SK-N-DZ (cell line): ENCODE measurements around the gene RRP15.

Experiments
- DNase-seq: peaks from one replicate; pipeline ENCODE4 v3.0.0-alpha.2; 2015; ENCODE audit warnings: low spot score

The RRP15 gene

GRCh38 chr1:218361298-218362065 lies 76.4 kb downstream of the RRP15 start:
- peak; percentile 16 for DNase-seq

DNA sequence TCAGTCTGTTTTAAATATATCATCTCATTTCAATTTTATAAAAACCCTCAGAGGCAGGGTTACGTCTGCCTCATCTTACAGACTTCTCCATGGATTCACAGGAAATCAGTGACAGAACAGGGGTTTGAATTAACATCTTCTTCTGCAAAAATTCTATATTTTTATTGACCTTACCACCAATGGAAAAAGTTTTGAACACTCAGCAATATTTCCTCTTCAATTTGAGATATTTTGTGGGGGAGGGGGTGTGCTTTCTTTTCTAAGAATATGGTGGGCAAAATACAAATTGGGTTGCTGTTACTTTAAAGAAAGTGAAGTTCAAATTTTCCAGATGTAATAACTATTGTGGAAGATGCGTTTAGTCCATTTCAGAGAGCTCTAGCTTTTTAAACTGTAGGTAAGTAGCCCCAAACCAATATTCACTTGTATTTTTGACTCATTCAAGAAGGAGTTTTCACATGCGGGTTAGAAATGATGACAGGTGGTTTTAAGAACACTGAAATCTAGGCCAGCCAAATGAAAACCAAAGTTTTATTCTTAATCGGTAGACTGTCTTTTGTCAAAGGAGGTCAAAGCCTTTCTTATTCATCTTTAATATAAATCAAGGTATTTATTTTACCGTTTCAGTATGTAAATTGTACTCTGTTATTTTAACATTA lies 77.5 kb downstream of the RRP15 start:
- DNase-seq = no peak

DNA sequence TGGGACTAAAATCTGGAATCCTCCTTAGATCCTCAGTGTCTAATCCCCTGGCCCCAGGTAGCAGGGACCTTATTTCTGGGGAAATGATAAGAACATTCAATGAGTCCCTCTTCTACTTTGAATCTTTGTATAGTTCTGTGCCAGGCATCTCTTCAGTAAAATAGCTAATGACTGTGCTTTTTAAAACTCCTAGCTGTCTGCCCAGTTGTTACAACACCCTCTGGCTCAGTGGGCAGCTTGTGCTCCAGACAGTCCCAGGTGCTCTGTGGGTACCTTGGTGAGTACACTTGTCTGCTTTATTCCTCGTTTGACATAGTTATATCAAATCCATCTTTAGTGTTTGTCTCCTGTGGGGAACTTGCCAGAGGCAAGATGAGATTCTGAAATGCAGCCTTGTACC lies 78.0 kb downstream of the RRP15 start:
- no peak for DNase-seq

GRCh38 chr1:218364028-218364710 lies 79.1 kb downstream of the RRP15 start:
- no peak for DNase-seq

- no peak for DNase-seq
Measured at GRCh38 chr1:218365226-218365999, 80.3 kb downstream of the RRP15 start.

DNA sequence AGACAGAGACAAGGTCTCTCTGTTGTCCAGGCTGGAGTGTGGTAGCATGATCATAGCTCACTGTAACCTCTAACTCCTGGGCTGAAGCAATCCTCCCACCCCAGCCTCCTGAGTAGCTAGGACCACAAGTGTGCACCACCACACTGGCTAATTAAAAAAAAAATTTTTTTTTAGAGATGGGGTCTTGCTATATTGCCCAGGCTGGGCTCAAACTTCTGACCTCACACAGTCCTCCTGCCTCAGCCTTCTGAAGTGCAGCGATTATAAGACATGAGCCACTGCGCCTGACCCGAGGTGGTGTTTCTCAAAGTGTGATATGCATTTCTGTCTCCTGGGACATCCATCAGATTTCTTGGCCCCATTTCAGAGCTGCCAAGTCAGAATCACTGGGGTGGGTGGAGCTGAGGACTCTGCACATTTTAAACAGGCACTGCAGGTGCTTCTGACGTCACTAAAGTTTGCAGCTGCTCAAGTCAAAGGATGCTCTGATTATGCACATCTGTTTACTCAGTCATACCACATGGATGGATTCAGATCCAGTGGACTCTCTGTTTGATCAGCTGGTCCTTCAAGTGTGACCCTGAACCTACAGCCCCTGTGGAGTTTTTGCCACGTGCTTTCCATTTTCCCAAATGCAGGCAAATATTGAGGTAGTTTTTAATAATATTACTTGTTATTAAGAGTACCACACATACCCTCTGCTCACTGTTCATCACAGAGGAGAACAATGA lies 81.4 kb downstream of the RRP15 start:
- DNase-seq = no peak

DNA sequence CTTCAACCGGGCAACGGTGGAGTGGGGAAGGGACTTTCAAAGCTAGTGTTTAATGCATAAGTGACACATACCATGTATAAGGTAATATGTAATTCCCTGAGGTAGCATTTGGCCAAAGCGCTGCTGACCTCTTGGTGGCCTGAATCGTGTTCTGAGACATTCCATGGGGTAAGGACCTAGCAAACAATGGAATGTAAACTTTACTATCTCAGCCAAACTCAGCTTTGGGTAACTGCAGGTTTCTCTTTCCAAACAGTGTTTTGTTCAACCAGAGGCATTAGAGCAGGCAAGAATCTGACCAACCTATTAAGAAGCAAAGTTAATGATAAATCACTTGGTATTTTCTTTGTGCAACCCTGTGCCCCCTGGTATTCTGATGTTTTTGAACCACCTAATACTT lies 82.0 kb downstream of the RRP15 start:
- no peak for DNase-seq

GRCh38 chr1:218368686-218369085 lies 83.6 kb downstream of the RRP15 start:
- DNase-seq = no peak

- no peak for DNase-seq
Measured at GRCh38 chr1:218369688-218370511, 84.8 kb downstream of the RRP15 start.

DNA sequence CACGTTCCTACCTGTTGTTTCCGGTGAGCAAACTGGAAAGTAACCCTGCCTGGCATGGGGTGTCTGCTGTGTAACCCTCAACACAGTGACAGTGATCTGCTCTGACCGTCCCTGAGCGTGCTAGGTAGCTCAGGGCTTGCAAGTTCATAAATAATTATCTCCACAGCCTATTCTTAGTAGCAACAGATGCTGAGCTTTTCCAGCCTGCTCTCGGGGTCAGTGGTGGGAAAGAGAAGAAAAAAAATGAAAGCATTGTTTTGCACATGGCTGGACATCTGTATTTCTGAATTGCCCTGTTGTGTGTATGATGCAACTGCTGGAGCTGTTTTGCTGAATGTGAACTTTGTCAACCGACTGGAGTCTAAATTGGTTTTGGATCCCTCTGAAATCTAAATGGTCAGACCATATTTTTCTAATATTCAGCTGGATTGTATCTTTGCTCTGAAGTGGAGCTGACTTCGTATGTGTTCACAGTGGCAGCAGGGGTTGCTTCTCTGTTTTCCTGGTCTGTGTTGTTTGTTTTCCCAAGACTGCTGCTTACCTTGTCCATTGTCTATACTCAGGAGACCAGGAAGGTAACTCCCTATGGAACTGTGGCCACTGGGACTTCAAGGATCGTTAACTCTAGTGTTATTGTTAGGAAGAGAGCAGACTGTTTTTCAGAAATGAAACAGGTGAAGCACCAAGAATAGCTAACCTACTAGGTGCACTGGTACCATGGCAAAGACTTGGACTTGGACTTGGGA lies 87.0 kb downstream of the RRP15 start:
- no peak for DNase-seq

- DNase-seq = no peak
Measured at GRCh38 chr1:218374401-218375353, 89.6 kb downstream of the RRP15 start.

DNA sequence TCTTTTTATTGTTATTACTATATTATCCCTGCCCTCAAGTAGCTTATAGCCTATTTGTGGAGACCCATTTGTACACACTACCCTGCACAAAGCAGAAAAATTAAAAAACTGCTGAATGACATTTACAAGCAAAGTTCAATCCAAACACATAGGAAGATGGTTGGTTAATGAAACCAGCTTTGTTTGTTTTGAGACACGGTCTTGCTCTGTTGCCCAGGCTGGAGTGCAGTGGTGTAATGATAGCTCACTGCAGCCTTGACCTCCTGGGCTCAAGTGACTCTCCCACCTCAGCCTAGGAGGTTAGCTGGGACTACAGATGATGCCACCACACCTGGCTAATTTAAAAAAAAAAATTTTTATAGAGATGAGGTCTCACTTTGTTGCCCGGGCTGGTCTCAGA lies 91.6 kb downstream of the RRP15 start:
- DNase-seq = no peak

DNA sequence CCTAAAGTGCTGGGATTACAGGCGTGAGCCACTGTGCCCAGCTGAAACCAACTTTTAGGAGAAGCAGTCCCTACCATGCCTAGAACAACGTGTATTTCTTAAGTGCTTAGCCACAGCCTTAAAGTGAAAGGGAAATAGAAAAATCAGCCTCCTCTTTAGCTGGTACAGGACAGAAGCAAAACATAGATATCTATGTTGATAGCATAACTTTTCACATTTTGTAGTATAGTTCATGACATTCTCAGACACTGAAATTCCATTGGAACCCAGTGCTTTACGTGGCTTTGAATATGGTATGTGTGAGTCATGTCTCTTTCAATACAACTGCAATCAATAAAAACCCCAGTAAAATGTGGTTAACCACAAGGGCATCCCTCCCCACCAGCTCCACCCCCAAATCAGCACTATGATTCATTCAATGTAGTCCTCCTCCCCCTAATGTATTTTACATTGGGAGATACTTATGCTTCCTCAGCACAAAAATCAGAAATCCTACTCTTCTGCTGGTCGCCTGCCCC lies 92.1 kb downstream of the RRP15 start:
- no peak for DNase-seq

- no peak for DNase-seq
Measured at GRCh38 chr1:218380125-218380977, 95.3 kb downstream of the RRP15 start.

DNA sequence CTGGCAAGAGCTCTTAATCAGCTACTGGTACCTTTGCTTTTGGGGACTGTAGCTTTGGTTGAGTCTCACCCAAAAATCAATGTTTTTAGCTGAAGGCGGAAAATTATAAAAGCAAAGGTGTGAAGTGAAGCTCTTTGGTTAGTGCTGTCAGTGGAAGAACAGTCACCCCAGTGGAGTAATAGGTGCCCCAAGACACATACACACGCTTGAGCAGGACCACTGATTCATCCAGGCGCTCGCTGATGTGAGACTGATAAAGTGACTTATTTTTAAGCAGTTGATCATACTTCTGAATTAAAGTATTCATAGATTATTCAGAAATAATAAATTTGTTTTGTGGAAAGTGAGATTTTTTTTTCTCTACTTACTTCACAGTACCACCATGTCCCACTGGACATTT lies 97.2 kb downstream of the RRP15 start:
- no peak for DNase-seq

GRCh38 chr1:218383051-218383450 lies 98.0 kb downstream of the RRP15 start:
- DNase-seq = no peak

- DNase-seq = no peak
Measured at GRCh38 chr1:218383681-218384080, 98.6 kb downstream of the RRP15 start.
